Measurements from ENCODE around the gene S100A13. TPM values are rescaled to one million over a fixed set of nuclear protein-coding genes. Genes with fewer than 3 reads are reported as not detected.
"Not testable (repeated sequence)": the region's sequence is repeated elsewhere in the genome, so short reads cannot be mapped to it uniquely, and the experiment has no call there.

S100A13 gene
- total RNA-seq, 1 experiment from 2014 or later: 120 TPM

DNA sequence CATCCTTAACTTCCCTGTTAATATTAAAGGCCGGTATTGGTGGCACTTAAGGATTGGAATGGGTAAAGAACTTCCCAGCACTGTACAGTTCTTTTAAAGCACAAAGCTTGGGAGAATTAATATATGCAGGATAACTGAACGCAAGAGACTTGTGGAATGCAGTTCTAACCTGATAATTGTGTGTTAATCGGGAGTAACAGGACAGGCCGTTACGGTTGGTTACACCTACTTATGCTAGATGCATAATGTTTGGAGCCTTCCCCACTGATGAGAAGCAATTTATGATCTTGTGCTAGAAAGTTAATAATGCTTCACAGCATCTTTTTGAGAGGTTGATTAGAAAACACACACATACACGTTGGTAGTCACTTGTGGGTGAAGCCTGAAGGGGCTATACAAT, 13.6 kb upstream of the S100A13 start:
- peaks cover 95% of the 10 kb centered on the region for H3K36me3 ChIP-seq (ENCODE audit: low read depth)
- H4K20me1 ChIP-seq (ENCODE audit: insufficient read depth): peaks cover 40% of the 10 kb centered on the region
- POLR2A ChIA-PET (ENCODE audit: unreplicated experiment): interaction anchor here (0.6 kb wide), 2 partner anchors 30 to 60 kb away, joined by 3 to 5 read pairs; no protein-coding TSS in a partner anchor
- no peak overlapping the region for H2AFZ ChIP-seq
- H3K4me1 ChIP-seq (replicated peaks; ENCODE audit: insufficient read depth): peaks cover 7% of the 10 kb centered on the region; the same call in 1 of the 2 replicates
- no peaks in the 10 kb centered on the region for H3K9me2 ChIP-seq (ENCODE audit: insufficient read depth)
- no peak overlapping the region for H3K4me3 ChIP-seq
- intact Hi-C loops (cut with micrococcal nuclease; ENCODE audit: unreplicated experiment): no loop called here
- CTCF ChIA-PET: no interaction called here
- H3K27me3 ChIP-seq (ENCODE audit: insufficient read depth, low read depth): no peaks in the 10 kb centered on the region
- H3K4me2 ChIP-seq: no peak overlapping the region
- TF ChIP-seq, protein P1, sequence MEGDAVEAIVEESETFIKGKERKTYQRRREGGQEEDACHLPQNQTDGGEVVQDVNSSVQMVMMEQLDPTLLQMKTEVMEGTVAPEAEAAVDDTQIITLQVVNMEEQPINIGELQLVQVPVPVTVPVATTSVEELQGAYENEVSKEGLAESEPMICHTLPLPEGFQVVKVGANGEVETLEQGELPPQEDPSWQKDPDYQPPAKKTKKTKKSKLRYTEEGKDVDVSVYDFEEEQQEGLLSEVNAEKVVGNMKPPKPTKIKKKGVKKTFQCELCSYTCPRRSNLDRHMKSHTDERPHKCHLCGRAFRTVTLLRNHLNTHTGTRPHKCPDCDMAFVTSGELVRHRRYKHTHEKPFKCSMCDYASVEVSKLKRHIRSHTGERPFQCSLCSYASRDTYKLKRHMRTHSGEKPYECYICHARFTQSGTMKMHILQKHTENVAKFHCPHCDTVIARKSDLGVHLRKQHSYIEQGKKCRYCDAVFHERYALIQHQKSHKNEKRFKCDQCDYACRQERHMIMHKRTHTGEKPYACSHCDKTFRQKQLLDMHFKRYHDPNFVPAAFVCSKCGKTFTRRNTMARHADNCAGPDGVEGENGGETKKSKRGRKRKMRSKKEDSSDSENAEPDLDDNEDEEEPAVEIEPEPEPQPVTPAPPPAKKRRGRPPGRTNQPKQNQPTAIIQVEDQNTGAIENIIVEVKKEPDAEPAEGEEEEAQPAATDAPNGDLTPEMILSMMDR (conservative IDR thresholded peaks at IDR 0.05): no peak
- no peak for TF ChIP-seq EZH2 (IDR thresholded peaks at IDR 0.05; ENCODE audit: low read depth)
- no peak for DNase-seq
- BruUV-seq (replicated peaks): no TSS peak
- peaks cover 65% of the 10 kb centered on the region for H3K79me2 ChIP-seq (ENCODE audit: low read depth)
- H3K9me3 ChIP-seq (ENCODE audit: insufficient read depth, low read depth): no peaks in the 10 kb centered on the region
- no peak overlapping the region for H3K27ac ChIP-seq
- H3F3A ChIP-seq (ENCODE audit: insufficient read depth, low read depth): peaks cover 66% of the 10 kb centered on the region

GRCh38 chr1:153640213-153640612, 12.9 kb upstream of the S100A13 start:
- H3K9me3 ChIP-seq (ENCODE audit: insufficient read depth, low read depth); BruUV-seq (replicated peaks); H3K4me3 ChIP-seq; intact Hi-C loops (cut with micrococcal nuclease; ENCODE audit: unreplicated experiment); CTCF ChIA-PET; DNase-seq; H3K27ac ChIP-seq; H2AFZ ChIP-seq; H3K4me2 ChIP-seq; H3K27me3 ChIP-seq (ENCODE audit: insufficient read depth, low read depth); H3K9me2 ChIP-seq (ENCODE audit: insufficient read depth): not testable (repeated sequence)
- POLR2A ChIA-PET (ENCODE audit: unreplicated experiment): interaction anchor here (0.6 kb wide), 1 partner anchor 24 kb away, joined by 3 read pairs; no protein-coding TSS in a partner anchor
- peaks cover 13% of the 10 kb centered on the region; the same call in 1 of the 2 replicates for H3K4me1 ChIP-seq (replicated peaks; ENCODE audit: insufficient read depth)
- H3K36me3 ChIP-seq (ENCODE audit: low read depth): peaks cover 89% of the 10 kb centered on the region
- peaks cover 72% of the 10 kb centered on the region for H3K79me2 ChIP-seq (ENCODE audit: low read depth)
- H3F3A ChIP-seq (ENCODE audit: insufficient read depth, low read depth): peaks cover 59% of the 10 kb centered on the region
- peaks cover 43% of the 10 kb centered on the region for H4K20me1 ChIP-seq (ENCODE audit: insufficient read depth)

DNA sequence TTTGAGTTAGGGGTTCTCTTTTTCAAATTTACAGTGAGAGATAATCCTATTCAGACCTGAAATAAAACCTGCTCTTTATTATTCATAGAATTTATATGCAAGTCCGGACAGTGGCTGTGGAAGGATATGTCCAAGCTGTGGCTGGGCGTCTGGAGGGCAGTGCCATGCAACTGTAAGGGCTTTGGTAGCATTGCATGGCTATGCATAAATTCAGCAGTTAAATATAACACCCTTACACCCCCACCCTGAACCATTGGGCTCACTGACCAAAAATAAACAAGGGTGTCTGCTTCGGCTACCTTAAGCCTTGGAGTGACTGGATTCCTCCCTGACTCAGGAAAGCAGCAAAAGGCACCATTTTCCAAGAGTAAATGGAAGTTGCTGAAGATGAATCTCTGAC, 12.0 kb upstream of the S100A13 start:
- H3K36me3 ChIP-seq (ENCODE audit: low read depth): peaks cover 80% of the 10 kb centered on the region
- DNase-seq: no peak
- ChIA-PET POLR2A (ENCODE audit: unreplicated experiment) (no interaction called here), CTCF (no interaction called here)
- no peak for TF ChIP-seq EZH2 (IDR thresholded peaks at IDR 0.05; ENCODE audit: low read depth)
- TF ChIP-seq, protein P1 (conservative IDR thresholded peaks at IDR 0.05): no peak
- no peaks in the 10 kb centered on the region for H3K27me3 ChIP-seq (ENCODE audit: insufficient read depth, low read depth)
- H3F3A ChIP-seq (ENCODE audit: insufficient read depth, low read depth): peaks cover 53% of the 10 kb centered on the region
- no TSS peak for BruUV-seq (replicated peaks)
- peaks cover 13% of the 10 kb centered on the region; the same call in 1 of the 2 replicates for H3K4me1 ChIP-seq (replicated peaks; ENCODE audit: insufficient read depth)
- H3K4me3 ChIP-seq: no peak overlapping the region
- no peak overlapping the region for H2AFZ ChIP-seq
- no peak overlapping the region for H3K27ac ChIP-seq
- H3K9me3 ChIP-seq (ENCODE audit: insufficient read depth, low read depth): no peaks in the 10 kb centered on the region
- peaks cover 41% of the 10 kb centered on the region for H4K20me1 ChIP-seq (ENCODE audit: insufficient read depth)
- intact Hi-C loops (cut with micrococcal nuclease; ENCODE audit: unreplicated experiment): no loop called here
- peaks cover 81% of the 10 kb centered on the region for H3K79me2 ChIP-seq (ENCODE audit: low read depth)
- no peaks in the 10 kb centered on the region for H3K9me2 ChIP-seq (ENCODE audit: insufficient read depth)
- no peak overlapping the region for H3K4me2 ChIP-seq

DNA sequence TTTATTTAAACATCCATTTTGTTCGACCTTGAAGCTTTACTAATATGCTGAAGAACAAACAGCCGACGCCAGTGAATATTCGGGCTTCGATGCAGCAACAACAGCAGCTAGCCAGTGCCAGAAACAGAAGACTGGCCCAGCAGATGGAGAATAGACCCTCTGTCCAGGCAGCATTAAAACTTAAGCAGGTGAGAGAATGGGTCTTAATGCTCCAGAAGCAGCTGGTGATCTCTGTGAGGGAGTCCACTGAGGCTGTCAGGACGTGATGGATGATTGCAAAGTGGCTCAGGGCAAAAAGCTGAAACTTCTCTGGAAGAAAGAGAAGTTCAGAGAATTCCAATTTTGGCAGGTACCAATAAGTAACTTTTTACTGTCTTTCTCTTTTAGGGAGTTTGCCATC, 11.0 kb upstream of the S100A13 start:
- Histone ChIP-seq H3K9me2 (ENCODE audit: insufficient read depth) (no peaks in the 10 kb centered on the region), H3F3A (ENCODE audit: insufficient read depth, low read depth) (peaks cover 46% of the 10 kb centered on the region), H3K4me1 (replicated peaks; ENCODE audit: insufficient read depth) (peaks cover 16% of the 10 kb centered on the region), H3K36me3 (ENCODE audit: low read depth) (peaks cover 69% of the 10 kb centered on the region), H4K20me1 (ENCODE audit: insufficient read depth) (peaks cover 33% of the 10 kb centered on the region), H3K4me2 (no peak overlapping the region), H2AFZ (no peak overlapping the region), H3K4me3 (no peak overlapping the region), H3K9me3 (ENCODE audit: insufficient read depth, low read depth) (no peaks in the 10 kb centered on the region), H3K79me2 (ENCODE audit: low read depth) (peaks cover 84% of the 10 kb centered on the region), H3K27me3 (ENCODE audit: insufficient read depth, low read depth) (no peaks in the 10 kb centered on the region), H3K27ac (no peak overlapping the region)
- no peak for TF ChIP-seq EZH2 (IDR thresholded peaks at IDR 0.05; ENCODE audit: low read depth)
- TF ChIP-seq, protein P1 (conservative IDR thresholded peaks at IDR 0.05): no peak
- intact Hi-C loops (cut with micrococcal nuclease; ENCODE audit: unreplicated experiment): no loop called here
- ChIA-PET POLR2A (ENCODE audit: unreplicated experiment) (interaction anchor here (0.6 to 0.9 kb wide), 3 partner anchors 11 to 66 kb away, joined by 3 to 4 read pairs (median 4); no protein-coding TSS in a partner anchor), CTCF (no interaction called here)
- no peak for DNase-seq
- BruUV-seq (replicated peaks): no TSS peak

All from PC-9 (cell line).